Calu3 (cell line): ENCODE measurements around the gene ALDH16A1. TPM values are rescaled to one million over a fixed set of nuclear protein-coding genes. Genes with fewer than 3 reads are reported as not detected.

Experiments
- BruUV-seq: library from RNA; stranded (reverse); fragments of 400-500 nt; replicated peaks from 2 replicates; lab custom pipeline; 2021; lab: Mats Ljungman, UMichigan
- CTCF ChIA-PET: fragments of 300-600 bp; sonication (Branson Sonifier 250); formaldehyde crosslinking; loops from one replicate; lab custom pipeline; 2022; ENCODE audit warnings: antibody characterized with exemption; lab: Charles Lee
- DNase-seq: peaks from one replicate; pipeline ENCODE4 v3.0.0; 2022
- H3K27ac Mint-ChIP-seq: one replicate; pipeline ENCODE4 v1.8.0; 2022; ENCODE audit warnings: mixed read lengths; ENCODE audit not compliant: unreplicated experiment
- H3K27me3 Mint-ChIP-seq: one replicate; pipeline ENCODE4 v1.8.0; 2022; ENCODE audit warnings: mixed read lengths; ENCODE audit not compliant: unreplicated experiment
- H3K36me3 Mint-ChIP-seq: one replicate; pipeline ENCODE4 v1.8.0; 2022; ENCODE audit warnings: mild to moderate bottlenecking, moderate library complexity, mixed read lengths; ENCODE audit not compliant: insufficient read depth, unreplicated experiment
- H3K4me1 Mint-ChIP-seq: one replicate; pipeline ENCODE4 v1.8.0; 2022; ENCODE audit warnings: mild to moderate bottlenecking, low read depth, mixed read lengths; ENCODE audit not compliant: unreplicated experiment
- H3K4me3 Mint-ChIP-seq: one replicate; pipeline ENCODE4 v1.8.0; 2022; ENCODE audit warnings: mild to moderate bottlenecking, low read depth, moderate library complexity, mixed read lengths; ENCODE audit not compliant: unreplicated experiment
- H3K9me3 Mint-ChIP-seq: one replicate; pipeline ENCODE4 v1.8.0; 2022; ENCODE audit warnings: low read depth, mixed read lengths; ENCODE audit not compliant: unreplicated experiment
- CTCF ChIP-seq: fragments of 200-600 bp; IDR thresholded peaks from one replicate; pipeline ENCODE4 v1.8.0; 2022; ENCODE audit warnings: antibody characterized with exemption; ENCODE audit not compliant: unreplicated experiment
- intact Hi-C: fragments of 100-400 bp; cut with micrococcal nuclease; formaldehyde crosslinking; loops from one replicate; pipeline ENCODE4 v1.10.0; 2022; ENCODE audit not compliant: unreplicated experiment
- total RNA-seq: library from RNA; stranded (reverse); gene quantifications from 2 replicates; pipeline ENCODE4 v1.2.3, GENCODE V29; 2022

ALDH16A1 gene
- total RNA-seq, 1 experiment from 2014 or later, result 36.1 TPM

DNA sequence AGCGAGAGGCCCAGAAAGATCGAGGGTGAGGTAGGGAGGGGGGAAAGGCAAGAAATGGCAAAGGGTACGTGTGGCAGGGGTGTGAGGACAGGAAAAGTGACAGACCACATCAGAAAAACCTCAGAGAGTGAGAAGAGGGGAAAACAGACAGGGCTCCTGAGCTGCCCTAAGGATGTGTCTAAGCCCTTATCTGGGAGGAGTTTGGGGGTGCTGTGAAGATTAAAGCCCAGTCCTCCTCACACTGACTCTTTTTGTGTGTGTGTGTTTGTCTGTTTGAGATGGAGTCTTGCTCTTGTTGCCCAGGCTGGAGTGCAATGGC lies 29.1 kb upstream of the ALDH16A1 start:
- H3K36me3 Mint-ChIP-seq, result peaks cover 5% of the 10 kb centered on the region
- BruUV-seq, result no TSS peak
- H3K4me1 Mint-ChIP-seq, result peaks cover 39% of the 10 kb centered on the region
- H3K27me3 Mint-ChIP-seq, result peaks cover 100% of the 10 kb centered on the region
- intact Hi-C loops, result no loop called here
- H3K27ac Mint-ChIP-seq, result no peak overlapping the region
- CTCF ChIA-PET, result interaction anchor here (1.0 kb wide), 1 partner anchor 12 kb away, joined by 3 read pairs; no protein-coding TSS in a partner anchor
- no peak for TF ChIP-seq CTCF
- no peak overlapping the region for H3K4me3 Mint-ChIP-seq
- DNase-seq, result no peak
- H3K9me3 Mint-ChIP-seq, result no peaks in the 10 kb centered on the region

DNA sequence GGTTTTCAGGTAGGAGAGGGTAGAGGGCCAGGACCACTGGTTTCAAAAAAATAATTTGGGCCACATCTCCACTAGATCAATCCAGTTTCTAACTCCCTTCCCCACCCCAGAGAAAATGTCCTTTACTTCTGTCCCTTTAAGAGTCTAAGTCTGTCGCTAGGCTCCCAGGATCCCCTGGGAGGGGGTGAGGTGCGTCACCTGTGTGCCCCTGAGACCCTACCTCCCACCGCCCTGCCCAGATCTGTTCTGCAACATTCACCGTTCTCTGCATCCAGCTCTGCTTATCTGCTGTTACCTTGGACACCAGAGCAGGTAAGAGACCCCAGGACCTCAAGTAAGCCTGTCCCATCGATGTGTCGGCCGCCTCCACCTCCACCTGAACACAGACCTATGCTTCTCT lies 27.8 kb upstream of the ALDH16A1 start, which contains the start of gene GFY:
Gene GFY, plus strand, starts transcription at position 211 of the 400 bp plus-strand sequence. CDS start 1,043 bp downstream, outside the sequence.
- peaks cover 100% of the 10 kb centered on the region for H3K27me3 Mint-ChIP-seq
- no peak for TF ChIP-seq CTCF
- no peak within 1 kb of the TSS for H3K4me3 Mint-ChIP-seq
- H3K36me3 Mint-ChIP-seq, result peaks cover 5% of the 10 kb centered on the region
- BruUV-seq, result no TSS peak
- DNase-seq, result no peak
- no peak within 1 kb of the TSS for H3K27ac Mint-ChIP-seq
- intact Hi-C loops, result loop anchor here (5.0 kb wide), 1 partner anchor 33 kb away; no protein-coding TSS in a partner anchor
- H3K9me3 Mint-ChIP-seq, result no peaks in the 10 kb centered on the region
- CTCF ChIA-PET, result no interaction called here
- H3K4me1 Mint-ChIP-seq, result peaks cover 39% of the 10 kb centered on the region

DNA sequence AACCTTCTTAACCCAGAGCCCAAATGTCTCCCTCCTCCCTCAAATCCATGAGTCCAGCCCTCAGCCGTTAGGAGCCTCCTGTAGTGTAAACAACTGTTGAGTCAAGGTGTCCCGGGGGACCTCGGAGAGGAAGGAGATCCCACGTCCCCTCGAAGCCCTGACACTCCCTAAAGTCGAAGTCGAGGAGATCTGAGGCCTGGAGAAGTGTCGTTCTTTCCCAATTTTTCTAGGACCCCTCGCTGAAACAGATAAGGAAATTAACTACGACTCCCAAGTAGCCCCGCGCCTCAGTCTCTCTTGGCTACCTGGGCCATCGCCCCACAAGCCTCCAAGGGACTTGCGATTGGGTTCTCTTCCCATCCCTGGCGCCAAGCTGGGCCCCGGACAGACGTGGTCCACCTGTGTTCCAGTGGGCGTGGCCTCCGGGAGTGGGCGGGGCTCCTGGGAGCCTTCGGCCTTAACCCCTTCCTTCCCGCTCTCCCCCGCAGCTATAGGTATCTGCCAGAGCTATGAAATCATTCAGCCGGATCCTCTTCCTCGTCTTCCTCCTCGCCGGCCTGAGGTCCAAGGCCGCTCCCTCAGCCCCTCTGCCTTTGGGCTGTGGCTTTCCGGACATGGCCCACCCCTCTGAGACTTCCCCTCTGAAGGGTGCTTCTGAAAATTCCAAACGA lies 27.0 kb upstream of the ALDH16A1 start:
- no TSS peak for BruUV-seq
- H3K9me3 Mint-ChIP-seq, result no peaks in the 10 kb centered on the region
- H3K27me3 Mint-ChIP-seq, result peaks cover 100% of the 10 kb centered on the region
- H3K4me3 Mint-ChIP-seq, result peak overlapping the region; percentile 1
- no peak overlapping the region for H3K27ac Mint-ChIP-seq
- intact Hi-C loops, result loop anchor here (5.0 kb wide), 1 partner anchor 34 kb away; no protein-coding TSS in a partner anchor
- CTCF ChIA-PET, result interaction anchor here (0.6 kb wide), 1 partner anchor 16 kb away, joined by 6 read pairs; no protein-coding TSS in a partner anchor
- TF ChIP-seq CTCF, result no peak
- H3K4me1 Mint-ChIP-seq, result peaks cover 39% of the 10 kb centered on the region
- peaks cover 4% of the 10 kb centered on the region for H3K36me3 Mint-ChIP-seq
- peak; percentile 57 for DNase-seq

- CTCF ChIA-PET, result interaction anchor here (0.7 kb wide), 1 partner anchor 561 kb away, joined by 4 read pairs; no protein-coding TSS in a partner anchor
- Mint-ChIP-seq H3K4me1 (peaks cover 30% of the 10 kb centered on the region), H3K27ac (no peak overlapping the region), H3K4me3 (no peak overlapping the region), H3K27me3 (peaks cover 99% of the 10 kb centered on the region), H3K36me3 (no peaks in the 10 kb centered on the region), H3K9me3 (peaks cover 3% of the 10 kb centered on the region)
- DNase-seq, result no peak
- intact Hi-C loops, result loop anchor here (5.0 kb wide), 1 partner anchor 35 kb away; no protein-coding TSS in a partner anchor
- BruUV-seq, result no TSS peak
- no peak for TF ChIP-seq CTCF
Observed at GRCh38 chr19:49427339-49427738, 25.7 kb upstream of the ALDH16A1 start.
